Measurements from ENCODE around the gene MBNL1. TPM values are rescaled to one million over a fixed set of nuclear protein-coding genes. Genes with fewer than 3 reads are reported as not detected.

Gene MBNL1
- total RNA-seq, 1 donor, result 545 TPM

- peaks cover 53% of the 10 kb centered on the region for H4K20me1 ChIP-seq (ENCODE audit: insufficient read depth, low read length)
- peaks cover 41% of the 10 kb centered on the region for H3K4me1 ChIP-seq (ENCODE audit: insufficient read depth, low read length)
- H3K27me3 ChIP-seq (ENCODE audit: insufficient read depth, low read length), result no peaks in the 10 kb centered on the region
- DNase-seq (ENCODE audit: insufficient read length, low spot score, missing footprints), result no peak
- no peaks in the 10 kb centered on the region for H3K36me3 ChIP-seq (ENCODE audit: insufficient read depth, low read length)
- no peak for TF ChIP-seq CTCF (IDR thresholded peaks at IDR 0.05; ENCODE audit: extremely low read depth, low read depth, low read length)
- H3K4me2 ChIP-seq (ENCODE audit: insufficient read depth, low read length), result no peak overlapping the region
- no peak overlapping the region for H2AFZ ChIP-seq (ENCODE audit: low read length)
- no peak overlapping the region for H3K4me3 ChIP-seq (ENCODE audit: insufficient read depth, low read length)
- peaks cover 96% of the 10 kb centered on the region for H3K79me2 ChIP-seq (ENCODE audit: insufficient read depth, low read length)
- peak overlapping the region; percentile 2 for H3K27ac ChIP-seq (ENCODE audit: low read depth, low read length)
- no peaks in the 10 kb centered on the region for H3K9me3 ChIP-seq (ENCODE audit: low read depth, low read length)
Measured at GRCh38 chr3:152282813-152283212, 14.1 kb downstream of the MBNL1 start.

- H3K4me1 ChIP-seq (ENCODE audit: insufficient read depth, low read length), result peaks cover 46% of the 10 kb centered on the region
- DNase-seq (ENCODE audit: insufficient read length, low spot score, missing footprints), result no peak
- peaks cover 96% of the 10 kb centered on the region for H3K79me2 ChIP-seq (ENCODE audit: insufficient read depth, low read length)
- no peak overlapping the region for H2AFZ ChIP-seq (ENCODE audit: low read length)
- TF ChIP-seq CTCF (IDR thresholded peaks at IDR 0.05; ENCODE audit: extremely low read depth, low read depth, low read length), result no peak
- no peak overlapping the region for H3K4me2 ChIP-seq (ENCODE audit: insufficient read depth, low read length)
- H3K27ac ChIP-seq (ENCODE audit: low read depth, low read length), result peak overlapping the region; percentile 2
- H3K36me3 ChIP-seq (ENCODE audit: insufficient read depth, low read length), result no peaks in the 10 kb centered on the region
- H3K27me3 ChIP-seq (ENCODE audit: insufficient read depth, low read length), result no peaks in the 10 kb centered on the region
- H4K20me1 ChIP-seq (ENCODE audit: insufficient read depth, low read length), result peaks cover 56% of the 10 kb centered on the region
- no peak overlapping the region for H3K4me3 ChIP-seq (ENCODE audit: insufficient read depth, low read length)
- no peaks in the 10 kb centered on the region for H3K9me3 ChIP-seq (ENCODE audit: low read depth, low read length)
Measured at GRCh38 chr3:152283492-152284381, 15.0 kb downstream of the MBNL1 start.

GRCh38 chr3:152284906-152285305 lies 16.2 kb downstream of the MBNL1 start:
- no peak overlapping the region for H3K4me3 ChIP-seq (ENCODE audit: insufficient read depth, low read length)
- TF ChIP-seq CTCF (IDR thresholded peaks at IDR 0.05; ENCODE audit: extremely low read depth, low read depth, low read length), result no peak
- no peaks in the 10 kb centered on the region for H3K36me3 ChIP-seq (ENCODE audit: insufficient read depth, low read length)
- DNase-seq (ENCODE audit: insufficient read length, low spot score, missing footprints), result no peak
- H3K27me3 ChIP-seq (ENCODE audit: insufficient read depth, low read length), result no peaks in the 10 kb centered on the region
- H3K27ac ChIP-seq (ENCODE audit: low read depth, low read length), result no peak overlapping the region
- no peak overlapping the region for H3K4me2 ChIP-seq (ENCODE audit: insufficient read depth, low read length)
- H4K20me1 ChIP-seq (ENCODE audit: insufficient read depth, low read length), result peaks cover 56% of the 10 kb centered on the region
- H3K9me3 ChIP-seq (ENCODE audit: low read depth, low read length), result no peaks in the 10 kb centered on the region
- peaks cover 96% of the 10 kb centered on the region for H3K79me2 ChIP-seq (ENCODE audit: insufficient read depth, low read length)
- H3K4me1 ChIP-seq (ENCODE audit: insufficient read depth, low read length), result peaks cover 46% of the 10 kb centered on the region
- H2AFZ ChIP-seq (ENCODE audit: low read length), result no peak overlapping the region

GRCh38 chr3:152285509-152285908 lies 16.8 kb downstream of the MBNL1 start:
- H3K4me1 ChIP-seq (ENCODE audit: insufficient read depth, low read length), result peaks cover 44% of the 10 kb centered on the region
- DNase-seq (ENCODE audit: insufficient read length, low spot score, missing footprints), result no peak
- no peaks in the 10 kb centered on the region for H3K36me3 ChIP-seq (ENCODE audit: insufficient read depth, low read length)
- H3K27me3 ChIP-seq (ENCODE audit: insufficient read depth, low read length), result no peaks in the 10 kb centered on the region
- H3K4me2 ChIP-seq (ENCODE audit: insufficient read depth, low read length), result no peak overlapping the region
- peaks cover 61% of the 10 kb centered on the region for H4K20me1 ChIP-seq (ENCODE audit: insufficient read depth, low read length)
- H3K79me2 ChIP-seq (ENCODE audit: insufficient read depth, low read length), result peaks cover 96% of the 10 kb centered on the region
- no peak overlapping the region for H3K27ac ChIP-seq (ENCODE audit: low read depth, low read length)
- H2AFZ ChIP-seq (ENCODE audit: low read length), result no peak overlapping the region
- H3K4me3 ChIP-seq (ENCODE audit: insufficient read depth, low read length), result no peak overlapping the region
- no peaks in the 10 kb centered on the region for H3K9me3 ChIP-seq (ENCODE audit: low read depth, low read length)
- no peak for TF ChIP-seq CTCF (IDR thresholded peaks at IDR 0.05; ENCODE audit: extremely low read depth, low read depth, low read length)
